H1 (cell line): ENCODE results near the gene DIRAS2. TPM values are rescaled to one million over a fixed set of nuclear protein-coding genes. Genes with fewer than 3 reads are reported as not detected.

Experiments used
- CTCF ChIA-PET: fragments of 300-600 bp; sonication (Branson Sonifier 250); formaldehyde crosslinking; loops from one replicate; lab custom pipeline; 2021; ENCODE audit not compliant: partially characterized antibody; lab: Charles Lee
- POLR2A ChIA-PET: fragments of 300-600 bp; sonication (Branson Sonifier 250); formaldehyde crosslinking; loops from one replicate; lab custom pipeline; 2021; ENCODE audit warnings: inconsistent platforms; ENCODE audit not compliant: partially characterized antibody; lab: Charles Lee
- DNase-seq, 2 experiments: peaks; one replicate each; pipeline versions ENCODE4 v3.0.0 to v3.0.0-alpha.2; 2010 to 2022; ENCODE audit warnings: low spot score in 2 of 2, low read depth in 1 of 2, mixed read lengths in 1 of 2
- FAIRE-seq: peaks from 2 replicates; lab custom pipeline; 2011; peaks lifted over from hg19 to GRCh38; lab: Jason Lieb, UNC
- H2AFZ ChIP-seq: 2 replicates; pipeline ENCODE4 v1.8.1; 2012; ENCODE audit warnings: low read length, inconsistent platforms
- H2AK5ac ChIP-seq: 2 replicates; pipeline ENCODE4 v1.6.1; 2013; ENCODE audit warnings: low read depth, low read length
- H2BK120ac ChIP-seq: replicated peaks from 2 replicates; pipeline ENCODE3; 2013; ENCODE audit warnings: low read depth, low read length, inconsistent platforms
- H2BK12ac ChIP-seq: 2 replicates; pipeline ENCODE4 v1.6.1; 2013; ENCODE audit warnings: low read depth, low read length
- H2BK15ac ChIP-seq: 2 replicates; pipeline ENCODE4 v1.6.1; 2013; ENCODE audit warnings: low read length
- H2BK20ac ChIP-seq: 2 replicates; pipeline ENCODE4 v1.6.1; 2013; ENCODE audit warnings: low read length
- H2BK5ac ChIP-seq: 2 replicates; pipeline ENCODE4 v1.6.1; 2013; ENCODE audit warnings: low read depth, low read length
- H3K14ac ChIP-seq: 2 replicates; pipeline ENCODE4 v1.6.1; 2013; ENCODE audit warnings: inconsistent platforms; ENCODE audit not compliant: insufficient read length
- H3K18ac ChIP-seq: 2 replicates; pipeline ENCODE4 v1.6.1; 2013; ENCODE audit warnings: low read length; ENCODE audit errors: extremely low read depth
- H3K23ac ChIP-seq: 2 replicates; pipeline ENCODE4 v1.6.1; 2013; ENCODE audit warnings: inconsistent platforms; ENCODE audit not compliant: insufficient read length
- H3K23me2 ChIP-seq: 2 replicates; pipeline ENCODE4 v1.6.1; 2013; ENCODE audit warnings: low read depth, low read length
- H3K27ac ChIP-seq: 2 replicates; pipeline ENCODE4 v1.6.1; 2011; ENCODE audit warnings: low read depth, low read length, inconsistent platforms
- H3K27me3 ChIP-seq, 4 experiments: replicated peaks in 1 of 4; 1 replicate in 1 of 4; 2 replicates in 3 of 4; pipeline versions ENCODE4 v1.6.1 to v1.8.1; 2011 to 2013; ENCODE audit warnings: low read length in 3 of 4, mild to moderate bottlenecking in 3 of 4, inconsistent platforms in 2 of 4, mixed read lengths in 2 of 4, moderate library complexity in 1 of 4; ENCODE audit not compliant: control insufficient read depth in 3 of 4, insufficient read depth in 3 of 4; ENCODE audit errors: extremely low read depth in 1 of 4
- H3K36me3 ChIP-seq, 4 experiments: 2 replicates each; pipeline versions ENCODE4 v1.6.1 to v1.8.1; 2011 to 2013; ENCODE audit warnings: mild to moderate bottlenecking in 4 of 4, low read length in 3 of 4, moderate library complexity in 2 of 4, control low read depth in 1 of 4, inconsistent platforms in 1 of 4; ENCODE audit not compliant: insufficient read depth in 4 of 4, control insufficient read depth in 2 of 4
- H3K4ac ChIP-seq: replicated peaks from 2 replicates; pipeline ENCODE3; 2013; ENCODE audit warnings: low read length, low read depth, mixed read lengths, inconsistent platforms; ENCODE audit not compliant: insufficient read length
- H3K4me1 ChIP-seq, 4 experiments: replicated peaks in 1 of 4; 1 replicate in 1 of 4; 2 replicates in 3 of 4; pipeline versions ENCODE4 v1.6.1 to v1.8.1; 2011 to 2013; ENCODE audit warnings: low read length in 3 of 4, inconsistent platforms in 2 of 4, mixed read lengths in 1 of 4; ENCODE audit not compliant: insufficient read depth in 4 of 4, control insufficient read depth in 3 of 4
- H3K4me2 ChIP-seq, 2 experiments: 2 replicates each; pipeline versions ENCODE4 v1.6.1 to v1.8.1; 2011 to 2013; ENCODE audit warnings: low read depth in 2 of 2, low read length in 2 of 2, control low read depth in 1 of 2, inconsistent platforms in 1 of 2, mild to moderate bottlenecking in 1 of 2; ENCODE audit not compliant: insufficient read depth in 1 of 2
- H3K4me3 ChIP-seq, 4 experiments: fragments of 200-600, 300-600 bp in 1 of 4; sonication (generic), shearing (Covaris generic), sonication (Bioruptor Twin) in 1 of 4; 2 replicates each; pipeline versions ENCODE4 v1.5.1 to v1.8.1; 2011 to 2016; ENCODE audit warnings: low read length in 4 of 4, low read depth in 3 of 4, control low read depth in 2 of 4, inconsistent platforms in 2 of 4, mild to moderate bottlenecking in 2 of 4, mixed read lengths in 1 of 4, moderate library complexity in 1 of 4; ENCODE audit not compliant: insufficient read depth in 2 of 4; ENCODE audit errors: extremely low read depth in 1 of 4
- H3K56ac ChIP-seq: replicated peaks from 2 replicates; pipeline ENCODE3; 2013; ENCODE audit warnings: low read depth, mild to moderate bottlenecking, mixed read lengths, low read length, inconsistent platforms; ENCODE audit not compliant: insufficient read length
- H3K79me1 ChIP-seq: 2 replicates; pipeline ENCODE4 v1.6.1; 2013; ENCODE audit warnings: low read depth, low read length, control low read depth
- H3K79me2 ChIP-seq, 2 experiments: 2 replicates each; pipeline versions ENCODE4 v1.6.1 to v1.8.1; 2012 to 2013; ENCODE audit warnings: low read length in 2 of 2, mild to moderate bottlenecking in 2 of 2, inconsistent platforms in 1 of 2; ENCODE audit not compliant: insufficient read depth in 2 of 2, control insufficient read depth in 1 of 2
- H3K9ac ChIP-seq, 4 experiments: replicated peaks in 1 of 4; 1 replicate in 1 of 4; 2 replicates in 3 of 4; pipeline versions ENCODE4 v1.6.1 to v1.8.1; 2011 to 2013; ENCODE audit warnings: low read depth in 3 of 4, low read length in 3 of 4, control low read depth in 2 of 4, mild to moderate bottlenecking in 2 of 4, moderate library complexity in 2 of 4, inconsistent platforms in 1 of 4; ENCODE audit errors: extremely low read depth in 1 of 4
- H3K9me3 ChIP-seq, 2 experiments: 2 replicates each; pipeline versions ENCODE4 v1.6.1 to v1.8.1; 2012 to 2013; ENCODE audit warnings: mild to moderate bottlenecking in 2 of 2, moderate library complexity in 2 of 2, control low read depth in 1 of 2, inconsistent platforms in 1 of 2, low read depth in 1 of 2, low read length in 1 of 2, mixed read lengths in 1 of 2; ENCODE audit not compliant: insufficient read depth in 2 of 2
- H4K20me1 ChIP-seq, 2 experiments: replicated peaks in 1 of 2; 2 replicates each; pipeline versions ENCODE3 to v1.8.1; 2011 to 2013; ENCODE audit warnings: inconsistent platforms in 2 of 2, low read length in 2 of 2, mild to moderate bottlenecking in 1 of 2; ENCODE audit not compliant: insufficient read depth in 2 of 2, control insufficient read depth in 1 of 2
- H4K5ac ChIP-seq: 2 replicates; pipeline ENCODE4 v1.6.1; 2013; ENCODE audit warnings: low read length, low read depth, mixed read lengths, inconsistent platforms; ENCODE audit not compliant: insufficient read length
- H4K8ac ChIP-seq: 2 replicates; pipeline ENCODE4 v1.8.0; 2013; ENCODE audit warnings: mild to moderate bottlenecking, moderate library complexity, low read length, inconsistent platforms; ENCODE audit not compliant: insufficient read depth; ENCODE audit errors: extremely low read depth
- H4K91ac ChIP-seq: replicated peaks from 2 replicates; pipeline ENCODE3; 2013; ENCODE audit warnings: low read length, mixed read lengths, inconsistent platforms; ENCODE audit not compliant: insufficient read length
- ATF3 ChIP-seq: IDR thresholded peaks from 2 replicates; pipeline ENCODE4 v1.6.1; 2011; ENCODE audit warnings: low read depth, mild to moderate bottlenecking, low read length; ENCODE audit not compliant: insufficient read depth
- E2F6 ChIP-seq: IDR thresholded peaks from 2 replicates; pipeline ENCODE4 v1.6.1; 2012; ENCODE audit warnings: inconsistent platforms
- KDM1A ChIP-seq: fragments of 200-600, 300-600 bp; sonication (generic); IDR thresholded peaks from 2 replicates; pipeline ENCODE4 v1.7.1; 2016; ENCODE audit warnings: mild to moderate bottlenecking, low read length, borderline replicate concordance
- WGBS, 2 experiments: shearing (Covaris generic) in 1 of 2; methylation state at CpG; one replicate each; pipeline versions ENCODE4 v1.1.6 to v1.1.7; 2013 to 2015; ENCODE audit warnings: low lambda C conversion rate in 2 of 2, mixed read lengths in 2 of 2, inconsistent platforms in 1 of 2, low coverage in 1 of 2, missing lambda C conversion rate in 1 of 2; ENCODE audit not compliant: insufficient replicate concordance in 2 of 2, insufficient coverage in 1 of 2, insufficient read length in 1 of 2; ENCODE audit errors: extremely low coverage in 1 of 2, missing lambda C conversion rate in 1 of 2; 5-methylcytosine and 5-hydroxymethylcytosine counted together
- polyA plus RNA-seq, 7 experiments: library from polyadenylated mRNA; depleted of rRNA in 3 of 7; stranded (reverse) in 5 of 7; unstranded in 2 of 7; fragments of >200 nt in 5 of 7; fragments of 200-250 nt in 2 of 7; gene quantifications; 1 replicate in 5 of 7; 2 replicates in 1 of 7; 4 replicates in 1 of 7; pipeline versions ENCODE4 v1.2.1 to v1.2.3, GENCODE V29; 2011 to 2013; ENCODE audit warnings: missing spikeins in 2 of 7, mixed read lengths in 2 of 7
- total RNA-seq: library from RNA; stranded (reverse); fragmentation: NEBNext Ultra II Directional; extraction: Animal tissue kit (Norgen Biotek cat#: 25700); gene quantifications from 2 replicates; pipeline ENCODE4 v1.2.1, GENCODE V29; 2021

DIRAS2 gene
- total and polyA plus RNA-seq, 2 of the 8 experiments (the other 6 are each of a cell fraction or from before 2014, with no cell fraction given): 0.06 to 0.15 TPM

GRCh38 chr9:90580576-90580975, 62.0 kb downstream of the DIRAS2 start:
- Histone ChIP-seq H3K14ac (no peak overlapping the region), H3K27me3 (no peaks in the 10 kb centered on the region), H3K9me3 (no peaks in the 10 kb centered on the region), H4K8ac (no peak overlapping the region), H2AK5ac (no peak overlapping the region), H4K20me1 (no peaks in the 10 kb centered on the region), H3K18ac (no peak overlapping the region), H2BK120ac (no peak overlapping the region), H3K4ac (no peak overlapping the region), H2BK20ac (no peak overlapping the region), H4K5ac (no peak overlapping the region), H3K4me2 (no peak overlapping the region), H3K27ac (no peak overlapping the region), H2BK5ac (no peak overlapping the region), H3K23me2 (no peaks in the 10 kb centered on the region), H3K56ac (no peak overlapping the region), H3K36me3 (no peaks in the 10 kb centered on the region), H4K91ac (no peak overlapping the region), H2BK15ac (no peak overlapping the region), H3K79me1 (no peaks in the 10 kb centered on the region), H2BK12ac (no peak overlapping the region), H3K23ac (no peak overlapping the region), H3K4me1 (no peaks in the 10 kb centered on the region; a peak in 3 of 7 replicates), H3K4me3 (no peak overlapping the region), H3K79me2 (no peaks in the 10 kb centered on the region), H2AFZ (no peak overlapping the region; the same call in 1 of the 2 replicates), H3K9ac (no peak overlapping the region)
- TF ChIP-seq ATF3: no peak
- peak; percentile 51; the same call in 1 of the 2 replicates for TF ChIP-seq E2F6
- no peak for TF ChIP-seq KDM1A
- FAIRE-seq (no peak), DNase-seq (no peak)
- WGBS, 2 experiments: 79% methylated on average over 2 of the region's 2 CpGs; no CpG with 5 or more reads in 1 of the 2 experiments
- CTCF ChIA-PET: no interaction called here
- POLR2A ChIA-PET: no interaction called here
